DOHH2 (cell line): ENCODE data around the gene PNN.

Experiments
- EZH2phosphoT487 ChIP-seq: fragments of 200-600 bp; sonication (generic); IDR thresholded peaks from 2 replicates; pipeline ENCODE4 v1.6.1; 2017; ENCODE audit warnings: borderline replicate concordance, mild to moderate bottlenecking, antibody characterized with exemption, low read length, moderate library complexity, mixed read lengths
- TF ChIP-seq, protein P1 (sequence below): fragments of 200-600 bp; sonication (generic); IDR thresholded peaks from one replicate; pipeline ENCODE4 v1.5.1; 2014; ENCODE audit warnings: antibody characterized with exemption, mild to moderate bottlenecking, low read depth, low read length; ENCODE audit not compliant: poor library complexity, severe bottlenecking

DNA sequence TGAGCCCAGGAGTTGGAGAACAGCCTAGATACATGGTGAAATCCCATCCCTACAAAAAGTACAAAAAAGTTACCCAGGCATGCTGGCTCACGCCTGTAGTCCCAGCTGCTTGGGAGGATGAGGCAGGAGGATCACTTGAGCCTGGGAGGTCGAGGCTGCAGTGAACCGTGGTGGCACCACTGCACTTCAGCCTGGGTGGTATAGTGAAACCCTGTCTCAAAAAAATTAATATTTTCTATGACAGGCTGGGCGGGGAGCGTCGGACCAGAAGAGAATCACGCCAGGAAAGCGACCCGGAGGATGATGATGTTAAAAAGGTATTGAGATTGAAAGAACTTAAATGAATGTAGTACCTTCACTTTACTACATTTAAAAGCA, 2.1 kb downstream of the PNN start:
- TF ChIP-seq, protein P1, sequence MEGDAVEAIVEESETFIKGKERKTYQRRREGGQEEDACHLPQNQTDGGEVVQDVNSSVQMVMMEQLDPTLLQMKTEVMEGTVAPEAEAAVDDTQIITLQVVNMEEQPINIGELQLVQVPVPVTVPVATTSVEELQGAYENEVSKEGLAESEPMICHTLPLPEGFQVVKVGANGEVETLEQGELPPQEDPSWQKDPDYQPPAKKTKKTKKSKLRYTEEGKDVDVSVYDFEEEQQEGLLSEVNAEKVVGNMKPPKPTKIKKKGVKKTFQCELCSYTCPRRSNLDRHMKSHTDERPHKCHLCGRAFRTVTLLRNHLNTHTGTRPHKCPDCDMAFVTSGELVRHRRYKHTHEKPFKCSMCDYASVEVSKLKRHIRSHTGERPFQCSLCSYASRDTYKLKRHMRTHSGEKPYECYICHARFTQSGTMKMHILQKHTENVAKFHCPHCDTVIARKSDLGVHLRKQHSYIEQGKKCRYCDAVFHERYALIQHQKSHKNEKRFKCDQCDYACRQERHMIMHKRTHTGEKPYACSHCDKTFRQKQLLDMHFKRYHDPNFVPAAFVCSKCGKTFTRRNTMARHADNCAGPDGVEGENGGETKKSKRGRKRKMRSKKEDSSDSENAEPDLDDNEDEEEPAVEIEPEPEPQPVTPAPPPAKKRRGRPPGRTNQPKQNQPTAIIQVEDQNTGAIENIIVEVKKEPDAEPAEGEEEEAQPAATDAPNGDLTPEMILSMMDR, result no peak
- TF ChIP-seq EZH2phosphoT487, result no peak
